Femur (tissue), 1 donor: ENCODE measurements around the gene ALDH8A1.
"Not testable (repeated sequence)": the region's sequence is repeated elsewhere in the genome, so short reads cannot be mapped to it uniquely, and the experiment has no call there.

Experiments used
- DNase-seq: peaks from one replicate; pipeline ENCODE4 v3.0.0-alpha.2; 2017

Gene ALDH8A1

GRCh38 chr6:134908906-134909516, 40.9 kb downstream of the ALDH8A1 start:
- peak; percentile 85 for DNase-seq

GRCh38 chr6:134904731-134905130, 45.2 kb downstream of the ALDH8A1 start:
- DNase-seq = not testable (repeated sequence)

GRCh38 chr6:134903448-134903847, 46.5 kb downstream of the ALDH8A1 start:
- no peak for DNase-seq

GRCh38 chr6:134902936-134903335, 47.0 kb downstream of the ALDH8A1 start:
- no peak for DNase-seq

- DNase-seq = no peak
Measured at GRCh38 chr6:134902074-134902861, 47.6 kb downstream of the ALDH8A1 start.

GRCh38 chr6:134898575-134898974, 51.3 kb downstream of the ALDH8A1 start:
- DNase-seq = no peak

GRCh38 chr6:134898166-134898565, 51.7 kb downstream of the ALDH8A1 start:
- not testable (repeated sequence) for DNase-seq

- DNase-seq = no peak
Measured at GRCh38 chr6:134896910-134897309, 53.0 kb downstream of the ALDH8A1 start.

GRCh38 chr6:134894800-134895199, 55.1 kb downstream of the ALDH8A1 start:
- DNase-seq = no peak

GRCh38 chr6:134892362-134892761, 57.5 kb downstream of the ALDH8A1 start:
- DNase-seq = no peak

- DNase-seq = no peak
Measured at GRCh38 chr6:134891633-134892032, 58.3 kb downstream of the ALDH8A1 start.

GRCh38 chr6:134888316-134888715, 61.6 kb downstream of the ALDH8A1 start:
- no peak for DNase-seq

GRCh38 chr6:134884752-134885151, 65.1 kb downstream of the ALDH8A1 start:
- DNase-seq = no peak

- no peak for DNase-seq
Measured at GRCh38 chr6:134883314-134883713, 66.6 kb downstream of the ALDH8A1 start.

GRCh38 chr6:134882426-134883038, 67.4 kb downstream of the ALDH8A1 start:
- DNase-seq = peak; percentile 84

- no peak for DNase-seq
Measured at GRCh38 chr6:134880487-134881190, 69.3 kb downstream of the ALDH8A1 start.

GRCh38 chr6:134878136-134878535, 71.8 kb downstream of the ALDH8A1 start:
- no peak for DNase-seq

- no peak for DNase-seq
Measured at GRCh38 chr6:134875367-134875766, 74.5 kb downstream of the ALDH8A1 start.

- DNase-seq = no peak
Measured at GRCh38 chr6:134873500-134874388, 76.2 kb downstream of the ALDH8A1 start.

GRCh38 chr6:134870677-134871498, 79.0 kb downstream of the ALDH8A1 start:
- no peak for DNase-seq

- no peak for DNase-seq
Measured at GRCh38 chr6:134868812-134869211, 81.1 kb downstream of the ALDH8A1 start.
